IPS-NIHi7 (cell line): ENCODE measurements around the gene RHOT1.
"Not testable (repeated sequence)": the region's sequence is repeated elsewhere in the genome, so short reads cannot be mapped to it uniquely, and the experiment has no call there.

ENCODE experiments used
- DNase-seq: peaks from one replicate; pipeline ENCODE4 v3.0.0; 2012; ENCODE audit warnings: mixed read lengths; ENCODE audit errors: extremely low spot score

The RHOT1 gene

DNA sequence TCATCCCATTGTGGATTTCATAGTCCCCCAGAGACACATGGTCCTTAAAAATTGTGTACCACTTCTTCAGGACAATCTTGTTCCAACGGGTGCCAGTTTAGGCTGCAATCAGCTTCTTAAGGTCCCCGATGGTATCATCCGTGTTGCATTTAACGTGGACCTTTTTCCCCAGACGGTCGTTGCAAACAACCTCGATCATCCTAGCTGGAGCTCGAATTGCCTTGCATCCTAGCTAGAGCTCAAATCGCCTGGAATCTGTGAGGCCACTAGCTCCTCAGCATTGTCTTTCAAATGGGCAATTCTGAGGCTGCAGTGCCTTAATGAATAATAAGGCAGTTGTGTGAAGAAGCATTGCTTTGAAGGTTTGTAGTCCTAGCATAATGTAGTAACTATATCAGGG is 85.6 kb downstream of the RHOT1 start:
- peak; percentile 54 for DNase-seq

DNA sequence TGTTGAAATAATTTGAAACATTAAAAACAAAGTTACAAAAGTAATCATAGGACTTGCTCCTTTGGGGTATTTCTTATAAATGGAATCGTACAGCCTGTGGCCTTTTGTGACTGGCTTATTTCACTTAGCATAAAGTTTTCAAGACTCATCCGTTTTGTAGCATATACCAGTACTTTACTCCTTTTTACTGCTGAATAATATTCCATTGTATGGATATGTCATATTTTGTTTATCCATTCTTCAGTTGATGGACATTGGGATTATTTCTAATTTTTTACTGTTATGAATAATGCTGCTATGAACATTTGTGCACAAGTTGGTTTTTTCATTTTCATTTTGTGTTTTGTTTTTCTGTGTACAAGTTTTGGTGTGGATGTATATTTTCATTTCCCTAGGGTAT is 93.3 kb downstream of the RHOT1 start:
- no peak for DNase-seq

DNA sequence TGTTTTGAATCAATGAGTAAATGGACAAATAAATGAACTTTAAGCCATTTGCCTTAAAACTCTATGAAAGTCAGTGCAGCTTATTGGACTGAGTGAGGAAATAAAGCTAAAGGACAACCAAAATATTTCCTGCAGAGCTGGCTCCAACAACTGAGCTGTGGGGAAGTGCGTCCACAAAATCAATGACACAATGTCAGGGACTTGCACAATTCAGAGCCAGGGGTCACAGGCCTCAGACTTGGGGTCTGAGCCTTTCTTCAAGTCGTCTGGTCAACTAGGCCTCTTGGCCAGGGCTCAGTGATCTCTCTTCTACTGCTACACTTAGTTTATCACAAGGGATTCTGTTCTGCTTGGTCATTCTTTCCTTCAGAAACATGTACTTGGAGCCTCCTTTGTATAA is 97.2 kb downstream of the RHOT1 start:
- DNase-seq = no peak

DNA sequence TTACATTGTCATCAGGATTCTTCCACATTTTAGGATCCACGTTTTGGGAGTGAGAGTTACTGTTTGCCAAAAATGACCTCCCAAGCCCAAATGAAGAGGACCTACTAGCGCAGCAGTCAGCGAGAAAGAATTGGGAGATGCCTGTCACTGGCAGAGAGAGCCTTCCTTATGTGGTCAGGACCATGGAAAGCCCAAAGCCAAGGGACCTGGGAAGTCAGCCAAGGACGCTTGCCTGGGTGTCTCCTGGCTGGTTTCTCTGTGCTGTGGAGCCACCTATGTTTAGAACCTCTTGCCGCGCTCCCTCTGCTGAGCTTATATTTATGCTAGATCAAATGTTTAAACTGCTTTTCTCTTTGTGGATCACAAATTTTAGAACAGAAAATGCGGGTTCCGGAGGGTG is 98.4 kb downstream of the RHOT1 start:
- DNase-seq = peak; percentile 73

DNA sequence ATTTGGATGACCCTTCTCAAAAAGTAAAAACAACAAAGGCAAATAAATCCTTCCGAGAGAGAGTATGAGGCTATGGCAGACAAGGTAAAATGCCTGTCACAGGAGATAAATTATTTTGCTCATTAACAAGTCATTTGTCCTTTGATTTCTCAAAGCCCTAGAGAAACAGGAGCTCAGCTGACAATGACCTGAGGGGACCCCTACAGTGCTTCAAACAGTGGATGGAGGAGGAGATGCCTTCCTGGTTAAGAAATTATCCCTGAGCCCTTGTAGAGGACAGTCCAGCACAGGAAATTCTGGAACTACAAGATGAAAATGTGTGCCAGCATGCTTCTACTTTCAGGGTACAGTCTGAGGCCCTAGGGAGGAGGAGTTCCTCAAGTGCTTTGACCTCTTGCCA is 99.3 kb downstream of the RHOT1 start:
- DNase-seq = no peak

DNA sequence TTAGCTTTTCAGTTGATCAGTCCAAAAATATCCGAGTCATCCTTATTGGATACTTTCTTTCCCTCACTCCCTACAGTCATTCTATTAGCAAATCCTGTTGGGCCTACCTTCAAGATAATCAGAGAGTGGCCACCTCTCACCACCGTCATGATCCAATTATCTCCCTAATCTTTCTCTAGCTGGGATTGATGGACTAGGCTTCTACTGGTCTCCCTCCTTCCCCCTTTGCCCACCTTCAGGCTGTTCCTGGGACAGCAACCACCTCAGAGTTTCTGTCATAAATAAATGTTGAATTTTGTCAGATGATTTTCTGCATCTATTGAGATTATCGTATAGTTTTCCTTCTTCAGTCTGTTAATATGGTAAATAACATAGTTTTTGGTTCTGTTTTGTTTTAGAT is 107.2 kb downstream of the RHOT1 start:
- no peak for DNase-seq

DNA sequence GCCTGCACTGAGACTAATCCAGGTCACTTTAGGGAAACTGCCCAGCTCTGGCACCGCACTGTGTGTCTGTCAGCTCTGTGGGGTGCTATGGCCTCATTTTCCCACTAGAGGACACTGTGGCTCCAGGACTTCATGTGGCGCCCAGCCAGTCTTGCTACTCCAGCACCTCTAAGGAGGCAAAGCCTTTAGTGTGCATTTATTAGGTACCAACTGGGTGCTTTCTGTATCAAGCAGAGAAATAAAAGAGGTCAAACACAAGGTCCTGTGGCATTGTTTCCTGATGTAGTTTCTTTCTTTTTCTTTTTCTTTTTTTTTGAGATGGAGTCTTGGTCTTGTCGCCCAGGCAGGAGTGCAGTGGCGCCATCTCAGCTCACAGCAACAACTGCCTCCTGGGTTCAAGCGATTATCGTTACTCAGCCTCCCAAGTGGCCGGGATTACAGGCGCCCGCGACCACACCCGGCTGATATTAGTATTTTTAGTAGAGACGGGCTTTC is 110.9 kb downstream of the RHOT1 start:
- DNase-seq = peak; percentile 87

DNA sequence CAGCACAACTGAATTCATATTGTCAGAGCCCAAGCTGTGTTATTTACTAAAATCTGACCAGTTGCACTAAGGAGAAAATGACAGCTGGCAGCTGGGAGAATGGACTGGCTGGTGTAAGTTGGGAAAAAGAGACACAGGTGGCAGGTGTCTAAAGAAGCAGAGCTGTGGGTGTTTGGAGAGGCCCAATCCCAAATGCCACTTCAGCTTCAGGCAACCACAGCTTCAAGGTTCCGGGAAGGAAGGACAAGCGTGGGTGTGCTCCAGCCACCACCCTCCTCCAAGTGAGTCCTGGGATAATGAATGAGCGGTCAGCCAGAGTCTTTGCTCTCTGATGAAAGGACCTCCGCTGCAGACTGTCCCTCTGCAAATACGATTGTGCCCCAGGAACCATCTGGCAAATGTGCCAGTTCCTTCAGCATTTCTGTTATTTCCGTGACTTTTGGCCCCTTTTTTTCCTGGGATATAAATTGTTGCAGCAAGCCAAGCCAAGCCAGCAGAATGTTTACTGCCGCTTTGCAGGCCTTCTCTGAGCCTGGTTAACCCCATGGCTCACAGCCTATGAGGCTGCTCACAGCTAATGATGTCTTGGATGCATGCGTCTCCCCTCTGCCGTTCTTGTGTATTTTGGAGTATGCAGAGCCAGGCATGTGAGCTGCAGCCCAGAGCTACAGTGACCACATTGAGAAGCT is 113.9 kb downstream of the RHOT1 start:
- DNase-seq = no peak

DNA sequence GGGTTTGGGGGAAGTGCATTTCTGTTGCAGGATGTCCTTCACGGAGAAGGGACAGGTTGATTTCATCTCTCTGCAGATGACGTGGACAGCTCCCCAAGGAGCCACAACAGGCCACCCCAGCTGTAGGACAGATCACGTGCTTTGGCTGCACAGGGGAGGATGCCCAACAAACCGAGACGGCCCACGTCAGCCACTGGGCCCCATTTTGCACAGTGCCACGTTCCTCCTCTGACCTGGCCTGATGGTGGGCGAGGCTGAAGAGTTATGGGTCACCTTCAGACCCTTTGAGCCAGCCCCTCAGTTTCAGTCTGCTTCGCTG is 114.4 kb downstream of the RHOT1 start:
- DNase-seq = no peak

DNA sequence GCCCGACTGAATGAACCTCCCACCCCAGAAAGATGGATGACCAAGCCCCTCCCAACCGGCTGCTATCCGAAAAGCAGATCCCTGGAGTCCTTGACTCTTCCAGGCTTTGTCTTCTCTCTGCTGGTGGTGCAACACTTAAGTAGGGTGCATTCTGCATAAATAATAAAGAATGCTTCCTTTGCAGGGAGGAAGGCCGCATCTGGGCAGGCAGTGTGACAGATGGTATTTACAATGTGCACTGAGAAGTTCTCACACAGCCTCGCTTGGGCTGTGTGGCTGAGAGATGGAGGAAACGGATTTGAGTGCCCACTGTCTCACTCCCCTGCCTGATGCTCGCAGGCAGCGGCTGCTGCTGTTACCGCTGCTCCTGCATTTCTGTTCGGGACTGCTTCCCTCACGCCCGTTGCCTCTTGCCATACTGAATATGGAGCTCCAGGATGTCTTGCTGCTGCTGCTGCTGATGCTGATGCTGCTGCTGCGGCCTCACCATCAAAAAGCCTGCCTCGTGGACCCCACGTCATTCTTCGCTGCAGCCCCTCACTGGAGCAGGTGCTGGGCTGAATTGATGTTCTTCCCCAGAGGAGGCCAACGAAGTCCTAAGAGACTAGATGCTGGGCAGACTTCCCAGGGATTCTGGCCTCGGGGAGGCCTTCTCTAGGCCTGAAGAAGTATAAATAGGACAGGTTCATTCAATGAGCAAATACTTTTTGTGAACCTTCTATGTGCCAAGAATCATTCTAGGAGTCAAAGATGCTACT is 116.3 kb downstream of the RHOT1 start:
- no peak for DNase-seq

DNA sequence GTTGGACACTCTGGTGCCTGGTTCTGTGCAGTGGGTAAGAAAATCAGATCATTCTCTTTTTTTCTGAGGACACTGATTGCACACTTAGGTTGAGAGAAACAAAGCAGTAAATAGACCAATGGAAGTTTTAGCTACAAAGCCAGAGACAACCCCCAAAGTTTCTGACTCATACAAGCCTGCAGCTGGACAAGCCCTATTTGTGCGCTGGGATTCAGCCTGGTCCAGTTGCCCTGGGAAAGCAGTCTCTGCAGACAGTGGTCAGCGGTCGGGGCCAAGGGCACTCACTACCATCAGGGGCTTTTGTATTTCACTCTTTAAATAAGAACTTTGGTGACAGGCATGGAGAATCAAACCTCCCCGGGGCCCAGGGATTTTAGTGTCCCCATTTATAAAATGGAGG is 117.3 kb downstream of the RHOT1 start:
- DNase-seq = no peak

DNA sequence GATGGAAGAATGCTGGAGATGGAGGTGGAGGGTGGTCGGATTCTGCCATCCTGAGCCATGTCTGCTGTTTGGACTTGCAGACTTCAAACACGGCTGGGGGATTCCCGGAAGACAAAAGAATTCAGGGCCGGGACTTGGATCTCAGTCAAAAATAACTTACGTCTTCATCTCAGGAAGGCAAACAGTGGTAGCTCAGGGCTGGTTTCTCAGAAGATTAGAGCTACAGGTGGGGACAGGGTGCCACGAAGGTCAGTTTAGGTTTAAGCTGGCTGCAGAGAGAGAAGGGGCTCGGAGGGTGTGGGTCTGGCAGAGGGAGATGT is 119.1 kb downstream of the RHOT1 start:
- no peak for DNase-seq

DNA sequence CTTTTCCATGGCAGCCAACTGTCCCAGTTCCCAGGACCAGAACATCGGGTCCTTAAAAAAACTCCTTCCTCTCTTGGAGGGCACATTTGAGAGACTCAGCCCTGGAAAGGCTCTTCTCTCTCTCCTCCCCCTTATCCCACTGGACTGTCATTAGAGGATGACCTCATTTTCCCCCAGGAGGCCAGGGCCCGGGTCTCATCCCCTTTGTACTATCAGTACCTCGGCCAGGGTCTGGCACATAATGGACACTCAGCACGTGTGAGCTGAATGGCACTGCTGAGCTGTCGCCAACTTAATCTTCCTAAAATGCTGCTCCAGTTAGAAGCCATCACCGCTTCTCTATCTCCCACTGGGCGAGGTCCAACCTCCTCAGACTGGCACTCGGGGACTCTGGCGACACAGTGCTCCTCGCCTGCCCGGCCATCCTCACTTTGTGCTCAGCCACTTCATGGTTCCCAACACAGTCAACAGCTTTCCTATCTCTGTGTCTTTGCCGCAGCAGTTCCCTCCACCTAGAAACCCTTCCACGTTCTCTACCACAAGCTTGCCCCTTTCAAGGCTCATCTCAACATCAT is 119.7 kb downstream of the RHOT1 start:
- no peak for DNase-seq

DNA sequence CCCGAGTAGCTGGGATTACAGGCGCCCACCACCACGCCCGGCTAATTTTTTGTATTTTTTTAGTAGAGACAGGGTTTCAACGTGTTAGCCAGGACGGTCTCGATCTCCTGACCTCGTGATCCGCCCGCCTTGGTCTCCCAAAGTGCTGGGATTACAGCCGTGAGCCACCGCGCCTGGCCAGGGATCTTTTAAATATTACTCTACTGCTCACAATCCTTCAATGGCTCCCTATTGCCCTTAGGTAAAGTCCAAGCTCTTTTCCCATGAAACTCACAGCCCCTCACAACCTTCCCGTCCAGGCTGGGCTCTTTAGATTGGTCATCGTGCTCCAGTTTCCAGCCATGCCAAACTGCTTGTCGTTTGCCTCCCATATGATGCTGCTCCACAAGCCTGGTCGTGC is 121.2 kb downstream of the RHOT1 start:
- not testable (repeated sequence) for DNase-seq

DNA sequence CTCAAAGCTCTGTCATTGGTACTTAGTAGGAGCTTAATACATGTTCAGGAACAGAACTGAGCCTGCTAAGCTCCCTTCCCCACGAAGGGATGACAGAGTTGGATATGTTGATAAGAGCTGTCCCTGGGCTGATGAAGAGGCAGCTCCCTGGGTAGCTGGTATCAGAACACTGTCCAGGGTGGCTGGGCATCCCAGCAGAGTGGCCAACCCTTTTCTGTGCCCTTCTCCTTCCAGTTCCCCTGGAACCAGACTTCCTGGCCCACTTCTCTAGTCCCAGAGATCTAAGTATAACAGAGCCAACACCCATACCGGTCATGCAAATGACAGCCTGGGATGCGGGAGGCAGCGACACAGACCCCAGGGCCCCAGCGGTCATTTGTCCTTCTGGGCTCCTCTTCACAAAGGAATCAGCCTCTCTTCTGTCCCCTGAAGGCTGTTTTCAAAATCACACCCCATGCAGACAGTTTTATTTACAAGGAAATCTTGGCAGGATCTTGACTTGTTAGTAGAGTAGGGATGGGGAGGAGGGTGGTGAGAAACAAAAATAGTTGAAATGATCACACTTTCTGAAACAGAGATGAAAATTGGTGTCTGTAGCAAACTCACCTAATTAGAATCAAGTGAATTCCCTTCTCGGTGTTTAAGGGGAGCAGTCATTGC is 122.0 kb downstream of the RHOT1 start:
- no peak for DNase-seq

DNA sequence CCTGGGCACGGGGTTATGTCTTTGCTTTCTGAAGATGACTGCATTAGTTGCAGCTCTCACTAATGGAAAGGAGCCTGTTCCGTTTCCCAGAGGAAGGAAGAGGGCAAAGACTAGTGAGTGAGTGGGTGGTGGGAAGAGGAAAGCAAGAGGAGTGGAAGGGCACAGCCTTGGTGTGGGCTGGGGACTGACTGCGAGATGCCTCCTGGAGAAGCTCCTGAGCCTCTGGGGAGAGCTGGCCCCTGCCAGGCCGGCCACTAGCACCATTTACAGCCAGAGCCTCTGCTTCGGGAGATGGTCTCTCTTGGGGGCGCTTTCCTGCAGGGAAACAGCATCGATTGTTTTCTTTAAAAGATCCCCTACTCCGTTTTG is 122.5 kb downstream of the RHOT1 start:
- no peak for DNase-seq

DNA sequence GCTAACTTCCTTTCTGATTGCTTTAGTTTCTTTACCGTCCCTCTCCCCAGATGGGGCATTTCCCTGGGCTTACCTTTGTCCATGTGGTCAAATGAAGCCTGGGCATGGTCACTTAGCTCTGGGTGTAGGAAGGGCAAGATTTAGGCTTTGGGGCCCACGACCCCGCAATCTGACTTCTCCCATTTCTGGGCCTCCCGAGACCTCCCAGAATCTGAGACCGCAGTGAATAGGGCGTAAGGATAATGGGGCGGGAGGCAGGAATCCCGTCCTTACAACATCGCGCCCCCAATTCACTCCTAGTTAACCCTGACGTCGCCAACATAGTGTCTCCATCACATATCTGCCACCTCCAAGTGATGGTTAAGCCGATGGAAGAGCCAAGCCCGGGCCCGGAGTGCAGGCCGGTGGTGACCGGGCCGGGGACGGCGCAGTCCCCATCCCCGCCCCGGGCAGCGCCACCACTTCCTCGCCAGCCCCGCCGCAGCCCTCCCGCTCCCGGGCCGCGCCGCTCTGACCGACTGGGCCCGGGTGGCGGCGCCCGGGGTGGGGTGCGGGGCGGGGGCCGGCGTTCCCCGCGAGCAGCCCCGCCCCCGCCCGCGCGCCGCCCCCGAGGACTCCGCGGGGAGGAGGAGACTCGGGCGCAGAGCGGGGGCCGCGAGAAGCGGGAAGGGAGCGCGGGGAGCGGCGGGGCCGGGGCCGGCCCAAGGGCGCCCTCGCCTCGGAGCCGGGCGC is 123.1 kb downstream of the RHOT1 start, which contains the start of gene RHBDL3:
TSS of gene RHBDL3 (plus strand) at position 641 of the 732 bp plus-strand sequence. CDS start 358 bp downstream, outside the sequence.
- DNase-seq = no peak

DNA sequence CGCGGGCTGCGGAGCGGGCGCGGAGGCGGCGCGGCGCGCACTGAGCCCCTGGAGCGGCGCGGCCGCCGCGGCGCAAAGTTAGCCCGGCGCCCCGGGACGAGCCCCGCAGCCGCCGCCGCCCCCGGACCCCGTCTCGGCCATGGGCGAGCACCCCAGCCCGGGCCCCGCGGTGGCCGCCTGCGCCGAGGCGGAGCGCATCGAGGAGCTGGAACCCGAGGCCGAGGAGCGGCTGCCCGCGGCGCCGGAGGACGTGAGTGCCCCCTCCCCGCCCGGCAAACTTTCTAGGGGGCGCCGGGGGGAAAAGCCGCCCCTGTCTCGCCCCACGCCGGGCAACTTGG is 123.7 kb downstream of the RHOT1 start:
- DNase-seq = no peak

DNA sequence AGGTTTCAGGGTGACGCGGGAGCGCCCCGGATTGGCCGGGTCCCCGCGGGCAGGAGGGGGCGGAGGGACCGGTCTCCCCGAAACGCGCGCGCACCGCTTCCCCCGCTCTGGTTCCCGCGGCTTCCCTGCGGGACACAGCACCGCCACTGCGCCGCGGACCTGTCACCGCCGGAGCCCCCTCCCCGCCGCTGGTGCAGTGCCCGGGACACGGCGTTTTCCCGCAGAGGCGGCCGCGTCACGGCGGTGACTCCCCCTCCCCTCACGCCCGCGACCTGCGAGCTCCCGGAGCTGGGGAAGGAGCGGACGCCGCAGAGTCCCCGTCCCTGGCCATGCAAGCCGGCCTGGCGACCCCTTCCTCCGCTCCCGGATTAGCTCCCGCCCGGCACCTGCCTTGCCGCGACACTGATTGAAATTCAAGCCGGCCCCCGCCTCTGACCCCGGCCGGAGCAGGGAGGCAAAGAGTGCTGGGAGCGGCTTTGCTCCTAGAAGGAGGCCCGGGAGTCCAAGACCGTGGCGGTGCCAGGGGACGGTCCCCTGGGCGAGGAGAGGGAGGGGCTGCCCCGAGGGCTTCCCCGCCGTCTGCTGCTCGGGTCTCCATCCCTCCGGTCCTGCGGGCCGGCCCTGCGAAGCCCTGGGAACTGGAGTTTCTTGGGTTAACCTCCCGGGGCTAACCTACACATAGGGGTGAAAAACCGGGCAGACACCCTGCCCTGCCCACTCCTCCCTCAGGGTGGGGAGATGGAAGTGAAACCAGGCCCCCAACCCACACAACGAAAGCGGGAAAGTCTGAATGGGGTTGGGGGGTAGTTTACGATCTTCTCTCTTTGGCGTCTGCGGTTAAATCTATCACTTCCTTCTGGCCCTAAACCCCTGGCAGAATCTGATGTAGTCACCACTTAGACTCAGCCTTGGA is 124.3 kb downstream of the RHOT1 start:
- no peak for DNase-seq

DNA sequence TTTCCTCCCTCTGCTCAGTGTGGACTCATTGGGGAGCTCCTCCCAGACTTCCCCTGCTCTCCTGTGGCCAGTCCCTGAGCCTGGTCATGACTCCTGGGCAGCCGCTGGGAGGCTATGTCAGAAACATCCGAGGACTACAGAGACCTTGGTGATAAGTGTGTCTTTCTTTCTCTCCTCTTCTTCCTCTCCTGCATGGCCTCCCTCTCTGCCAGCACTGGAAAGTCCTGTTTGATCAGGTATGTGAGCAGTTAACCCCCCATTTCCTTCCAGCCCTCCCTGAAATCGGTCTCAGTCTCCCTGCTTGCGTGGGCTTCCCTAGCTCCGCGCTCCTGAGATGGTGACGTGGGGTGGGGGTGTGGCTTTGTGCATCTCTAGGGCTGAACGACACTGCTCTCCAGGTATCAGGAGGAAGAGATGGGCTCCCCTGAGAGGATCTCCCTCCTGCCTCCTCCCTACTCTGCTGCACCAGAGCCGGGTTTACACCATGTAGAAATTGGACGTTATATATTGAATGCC is 125.4 kb downstream of the RHOT1 start:
- DNase-seq = no peak

DNA sequence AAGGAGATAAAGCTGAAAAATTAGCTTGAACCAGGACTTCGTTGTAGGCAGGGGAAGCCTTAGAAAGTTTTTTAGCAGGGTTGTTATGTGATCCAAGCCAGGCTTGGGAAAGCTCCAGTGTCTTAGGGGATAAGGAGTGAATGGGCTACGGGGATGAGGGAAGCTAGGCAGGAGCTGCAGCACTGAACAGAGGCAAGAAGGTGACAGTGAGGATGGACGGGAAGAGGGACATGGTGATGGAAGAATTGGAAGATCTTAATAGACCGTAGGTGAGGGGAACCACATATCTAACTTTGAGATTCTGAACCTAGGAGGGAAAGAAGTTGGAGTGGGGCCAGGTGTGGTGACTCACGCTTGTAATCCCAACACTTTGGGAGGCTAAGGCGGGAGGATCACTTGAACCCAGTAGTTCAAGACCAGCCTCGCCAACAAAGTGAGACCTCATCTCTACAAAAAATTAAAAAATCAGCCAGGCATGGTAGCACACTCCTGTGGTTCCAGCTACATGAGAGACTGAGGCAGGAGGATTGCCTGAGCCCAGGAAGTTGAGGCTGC is 126.5 kb downstream of the RHOT1 start:
- no peak for DNase-seq
